ENCODE results near the gene TROAP. TPM values are rescaled to one million over a fixed set of nuclear protein-coding genes. Genes with fewer than 3 reads are reported as not detected.

Gene TROAP
- total RNA-seq, 1 experiment from 2014 or later: 75.3 TPM

DNA sequence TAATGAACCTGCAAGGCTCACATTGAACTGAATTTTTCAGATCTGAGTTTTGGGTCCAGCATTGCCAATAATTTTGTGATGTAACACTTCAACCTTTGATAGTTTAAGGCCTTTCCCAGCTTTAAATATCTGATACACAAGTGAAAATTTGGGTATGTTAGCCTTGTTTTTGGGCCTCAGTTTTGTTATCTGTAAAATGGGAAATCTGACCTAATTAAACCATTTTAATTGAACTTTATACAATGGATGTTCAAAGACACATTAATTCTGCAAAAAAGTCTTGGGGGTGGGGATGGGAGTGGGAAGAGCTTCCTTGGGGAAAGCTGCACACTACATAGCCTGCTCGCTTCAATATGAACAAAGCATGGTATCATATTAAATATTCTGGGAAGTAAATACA lies 39.0 kb downstream of the TROAP start:
- no peaks in the 10 kb centered on the region for H3K79me1 ChIP-seq (ENCODE audit: insufficient read depth, low read depth, low read length, poor library complexity, severe bottlenecking)
- no peak overlapping the region for H3K9ac ChIP-seq (ENCODE audit: extremely low read depth, insufficient read length, low read length)

More for the DNA sequence above, 39.0 kb downstream of the TROAP start:
- Histone ChIP-seq H2BK20ac (ENCODE audit: low read depth, low read length, poor library complexity, severe bottlenecking) (no peak overlapping the region), H2AK5ac (ENCODE audit: insufficient read length, low read length) (no peak overlapping the region), H2AFZ (ENCODE audit: low read length) (no peak overlapping the region), H2BK12ac (ENCODE audit: insufficient read length, low read depth, low read length) (no peak overlapping the region), H4K8ac (replicated peaks; ENCODE audit: insufficient read length, low read depth, low read length) (no peak overlapping the region), H3K79me2 (ENCODE audit: insufficient read depth, low read length) (no peaks in the 10 kb centered on the region), H3K27me3 (ENCODE audit: insufficient read depth, low read length) (0 out of 2 replicates have a peak, but pooled peaks cover 2% of the 10 kb centered on the region), H3K18ac (ENCODE audit: insufficient read length, low read depth, low read length) (no peak overlapping the region), H3K14ac (ENCODE audit: insufficient read depth, low read length) (no peak overlapping the region), H3T11ph (ENCODE audit: low read length) (no peak overlapping the region), H3K9me3 (ENCODE audit: control insufficient read depth, low read depth, low read length) (no peaks in the 10 kb centered on the region), H2BK5ac (ENCODE audit: insufficient read length, low read length) (no peak overlapping the region), H3K27ac (ENCODE audit: insufficient read length, low read depth, low read length) (no peak overlapping the region), H3K23me2 (ENCODE audit: insufficient read length, low read depth, low read length, poor library complexity, severe bottlenecking) (no peaks in the 10 kb centered on the region), H4K20me1 (ENCODE audit: control insufficient read depth, insufficient read depth, insufficient read length) (no peaks in the 10 kb centered on the region), H3K56ac (ENCODE audit: insufficient read length, low read depth, low read length) (no peak overlapping the region), H4K91ac (ENCODE audit: insufficient read length, low read depth, low read length) (no peak overlapping the region), H3K4me2 (ENCODE audit: insufficient read depth, insufficient read length, low read length) (no peak overlapping the region), H3K23ac (ENCODE audit: insufficient read length, low read depth, low read length) (no peak overlapping the region), H3K4ac (ENCODE audit: low read depth, low read length) (no peak overlapping the region), H2BK120ac (ENCODE audit: low read depth, low read length, poor library complexity, severe bottlenecking) (no peak overlapping the region), H4K5ac (ENCODE audit: insufficient read length, low read depth, low read length) (no peak overlapping the region), H3K4me1 (ENCODE audit: insufficient read depth, low read length) (no peaks in the 10 kb centered on the region), H2BK15ac (ENCODE audit: low read depth, low read length) (no peak overlapping the region)
- H3K4me1 Mint-ChIP-seq: peaks cover 2% of the 10 kb centered on the region in 2 experiments
- H3K27ac Mint-ChIP-seq: no peak overlapping the region
- no peaks in the 10 kb centered on the region for H3K36me3 Mint-ChIP-seq (ENCODE audit: insufficient read depth in 1 of 3, low read depth in 3 of 3)
- H3K4me3 Mint-ChIP-seq: no peak overlapping the region
- TF ChIP-seq CTCF (conservative IDR thresholded peaks at IDR 0.05): no peak
- WGBS (ENCODE audit: extremely low coverage, insufficient read length, low lambda C conversion rate): no CpG with 5 or more reads among the region's 1 CpG
- peaks cover 21% of the 10 kb centered on the region for H3K27me3 Mint-ChIP-seq (ENCODE audit: low read depth)
- no peak for DNase-seq
- H3K9me3 Mint-ChIP-seq: no peaks in the 10 kb centered on the region; a peak in 1 of 5 replicates

Data from H9 (cell line).